GM21717 (cell line): ENCODE data around the gene UBQLN3.
A peak's percentile ranks its signal among the peaks of the same experiment; 100 is the strongest.

Experiments
- ATAC-seq: cut with Tn5 transposase; IDR thresholded peaks from one replicate; pipeline ENCODE4 v1.9.1; 2021; ENCODE audit warnings: mild to moderate bottlenecking, moderate library complexity; ENCODE audit not compliant: unreplicated experiment

The UBQLN3 gene

GRCh38 chr11:5509803-5510202 is at the start of gene UBQLN3:
Gene UBQLN3 (minus strand): TSS chr11:5509957. CDS start chr11:5509558, 399 bp downstream.
- no peak for ATAC-seq

- no peak for ATAC-seq
Measured at GRCh38 chr11:5557751-5558150, 48.0 kb upstream of the UBQLN3 start.

- no peak for ATAC-seq
Measured at GRCh38 chr11:5556596-5557188, 46.9 kb upstream of the UBQLN3 start.

GRCh38 chr11:5553343-5553742 is 43.6 kb upstream of the UBQLN3 start:
- no peak for ATAC-seq

- ATAC-seq: peak; percentile 75
Measured at GRCh38 chr11:5550440-5551095, 40.8 kb upstream of the UBQLN3 start.

GRCh38 chr11:5548440-5548839 is 38.7 kb upstream of the UBQLN3 start, which contains the start of gene OR52H1:
Gene OR52H1 (minus strand): TSS chr11:5548540. CDS start chr11:5545505, 3,035 bp downstream.
- ATAC-seq: no peak

- no peak for ATAC-seq
Measured at GRCh38 chr11:5547982-5548381, 38.2 kb upstream of the UBQLN3 start.

GRCh38 chr11:5546457-5546856 is 36.7 kb upstream of the UBQLN3 start:
- ATAC-seq: no peak

GRCh38 chr11:5541427-5541826 is 31.7 kb upstream of the UBQLN3 start:
- ATAC-seq: no peak

GRCh38 chr11:5536482-5536881 is 26.7 kb upstream of the UBQLN3 start:
- no peak for ATAC-seq

- no peak for ATAC-seq
Measured at GRCh38 chr11:5534046-5534445, 24.3 kb upstream of the UBQLN3 start.

- ATAC-seq: no peak
Measured at GRCh38 chr11:5531053-5531831, 21.5 kb upstream of the UBQLN3 start.

- no peak for ATAC-seq
Measured at GRCh38 chr11:5528495-5528894, 18.7 kb upstream of the UBQLN3 start.

- ATAC-seq: no peak
Measured at GRCh38 chr11:5527716-5528115, 18.0 kb upstream of the UBQLN3 start.

- ATAC-seq: no peak
Measured at GRCh38 chr11:5524756-5525155, 15.0 kb upstream of the UBQLN3 start.

- no peak for ATAC-seq
Measured at GRCh38 chr11:5522308-5522707, 12.6 kb upstream of the UBQLN3 start.

- no peak for ATAC-seq
Measured at GRCh38 chr11:5521540-5521939, 11.8 kb upstream of the UBQLN3 start.

GRCh38 chr11:5516599-5516998 is 6.8 kb upstream of the UBQLN3 start, which contains the start of gene UBQLNL:
Gene UBQLNL (minus strand): TSS chr11:5516699. CDS start chr11:5516441, 258 bp downstream.
- ATAC-seq: no peak

GRCh38 chr11:5514841-5515240 is 5.1 kb upstream of the UBQLN3 start:
- no peak for ATAC-seq

GRCh38 chr11:5508605-5509004 is 1.2 kb downstream of the UBQLN3 start:
- ATAC-seq: no peak

- ATAC-seq: no peak
Measured at GRCh38 chr11:5507933-5508305, 1.8 kb downstream of the UBQLN3 start.
